VCaP (cell line): ENCODE data around the gene ABR.

ENCODE experiments used
- H3K27ac ChIP-seq: fragments of 450-650 bp; 2 replicates; pipeline ENCODE4 v1.5.1; 2017
- CTCF ChIP-seq: fragments of 450-650 bp; conservative IDR thresholded peaks from 2 replicates; pipeline ENCODE4 v1.5.1; 2017; ENCODE audit warnings: mild to moderate bottlenecking, moderate library complexity

ABR gene

GRCh38 chr17:962166-962565, 217.6 kb downstream of the ABR start:
- TF ChIP-seq CTCF = no peak
- no peak overlapping the region for H3K27ac ChIP-seq

GRCh38 chr17:958712-959451, 220.9 kb downstream of the ABR start:
- no peak overlapping the region for H3K27ac ChIP-seq
- TF ChIP-seq CTCF = no peak

- no peak overlapping the region for H3K27ac ChIP-seq
- TF ChIP-seq CTCF = no peak
These were observed 221.8 kb downstream of the ABR start for GRCh38 chr17:957856-958421.

- TF ChIP-seq CTCF = no peak
- no peak overlapping the region for H3K27ac ChIP-seq
These were observed 222.9 kb downstream of the ABR start for GRCh38 chr17:956905-957304.

- H3K27ac ChIP-seq = no peak overlapping the region
- no peak for TF ChIP-seq CTCF
These were observed 225.2 kb downstream of the ABR start for GRCh38 chr17:954431-955164.

- no peak for TF ChIP-seq CTCF
- H3K27ac ChIP-seq = no peak overlapping the region
These were observed 226.0 kb downstream of the ABR start for GRCh38 chr17:953767-954166.
